Measurements from ENCODE around the gene AMOT.

Gene AMOT

DNA sequence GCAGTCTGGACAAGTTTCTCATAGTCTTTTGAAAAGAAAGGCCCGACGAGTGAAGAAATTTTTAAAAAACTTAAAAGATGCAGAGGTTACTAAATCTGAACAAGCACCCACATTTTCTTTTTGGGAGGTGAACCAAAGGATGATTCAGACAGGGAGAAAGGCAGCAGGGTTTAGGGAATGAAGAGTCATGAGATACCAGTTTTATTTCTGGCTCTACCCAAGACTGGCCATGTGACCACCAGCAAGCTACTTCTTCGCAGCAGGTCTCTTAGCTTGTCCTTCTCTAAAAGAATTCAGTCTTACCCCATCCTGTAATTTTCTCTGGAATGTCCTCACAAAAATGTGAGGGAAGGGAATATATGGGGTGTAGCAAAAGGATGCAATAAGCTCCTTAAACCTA, 37.6 kb downstream of the AMOT start:
- DNase-seq = no peak
- TF ChIP-seq GATA1 (IDR thresholded peaks at IDR 0.05; ENCODE audit: low read depth, low read length) (no peak), POLR2A (IDR thresholded peaks at IDR 0.05; ENCODE audit: low read length) (no peak)

DNA sequence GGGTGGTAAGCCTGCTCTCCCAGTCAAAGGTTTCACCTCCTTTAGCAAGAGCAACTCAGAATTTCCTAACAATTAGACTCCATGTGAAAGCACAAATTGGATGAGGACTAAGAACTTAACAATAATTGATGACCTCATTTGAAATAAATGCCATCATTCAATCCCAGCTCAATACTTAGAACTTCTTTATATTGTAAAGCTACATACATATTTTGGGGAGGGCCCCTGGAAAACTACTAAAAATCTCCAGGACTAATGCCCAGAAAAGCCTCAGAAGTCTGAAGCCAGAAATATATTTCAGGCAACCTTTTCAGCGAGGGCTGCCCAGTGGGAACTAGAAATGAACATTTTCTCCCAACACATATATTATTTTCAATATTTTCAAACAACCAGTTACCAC, 38.1 kb downstream of the AMOT start:
- TF ChIP-seq GATA1 (IDR thresholded peaks at IDR 0.05; ENCODE audit: low read depth, low read length) (no peak), POLR2A (IDR thresholded peaks at IDR 0.05; ENCODE audit: low read length) (no peak)
- DNase-seq = no peak

GRCh38 chrX:112800971-112801775, 39.5 kb downstream of the AMOT start:
- DNase-seq = no peak
- TF ChIP-seq GATA1 (IDR thresholded peaks at IDR 0.05; ENCODE audit: low read depth, low read length) (no peak), POLR2A (IDR thresholded peaks at IDR 0.05; ENCODE audit: low read length) (no peak)

DNA sequence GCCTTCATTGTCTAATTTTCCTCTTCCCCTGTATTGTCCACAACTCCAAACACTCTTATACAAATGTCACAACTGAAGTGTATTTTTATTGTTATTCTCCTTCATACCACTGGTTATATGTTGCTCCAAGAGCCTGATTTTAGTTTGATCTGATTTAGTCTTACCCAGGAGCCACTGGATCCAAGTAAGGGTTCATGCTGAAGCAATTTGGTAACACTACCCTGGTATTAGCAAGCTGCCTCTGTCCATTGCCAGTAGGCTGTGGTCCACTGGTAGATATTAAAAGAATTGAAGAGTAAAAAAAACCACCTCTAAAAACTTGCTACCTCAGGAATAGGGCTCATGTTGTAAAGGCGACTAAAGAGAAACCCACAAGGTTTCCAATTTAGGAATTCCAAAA, 41.2 kb downstream of the AMOT start:
- DNase-seq = no peak
- no peak for TF ChIP-seq POLR2A (IDR thresholded peaks at IDR 0.05; ENCODE audit: low read length)
- TF ChIP-seq GATA1 (IDR thresholded peaks at IDR 0.05; ENCODE audit: low read depth, low read length) = no peak

DNA sequence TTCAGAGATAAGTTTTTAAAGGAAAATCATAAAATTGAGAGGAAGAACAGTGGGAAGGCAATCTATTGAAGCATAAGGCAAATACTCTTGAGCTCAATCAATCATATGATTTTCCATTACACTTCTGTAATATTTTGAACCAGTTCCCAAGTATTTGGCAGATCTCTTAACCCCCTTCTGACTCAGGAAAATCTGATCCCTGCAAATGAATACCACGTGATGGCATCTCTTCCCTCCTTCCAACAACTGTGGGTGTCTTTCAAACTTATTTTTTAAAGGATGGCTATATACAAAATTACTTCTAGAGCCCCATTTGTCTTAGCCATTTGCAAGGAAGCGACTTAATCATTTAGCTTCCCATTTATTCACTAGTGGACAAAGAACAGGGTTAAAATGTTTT, 41.9 kb downstream of the AMOT start:
- no peak for DNase-seq
- TF ChIP-seq GATA1 (IDR thresholded peaks at IDR 0.05; ENCODE audit: low read depth, low read length) = no peak
- TF ChIP-seq POLR2A (IDR thresholded peaks at IDR 0.05; ENCODE audit: low read length) = no peak

DNA sequence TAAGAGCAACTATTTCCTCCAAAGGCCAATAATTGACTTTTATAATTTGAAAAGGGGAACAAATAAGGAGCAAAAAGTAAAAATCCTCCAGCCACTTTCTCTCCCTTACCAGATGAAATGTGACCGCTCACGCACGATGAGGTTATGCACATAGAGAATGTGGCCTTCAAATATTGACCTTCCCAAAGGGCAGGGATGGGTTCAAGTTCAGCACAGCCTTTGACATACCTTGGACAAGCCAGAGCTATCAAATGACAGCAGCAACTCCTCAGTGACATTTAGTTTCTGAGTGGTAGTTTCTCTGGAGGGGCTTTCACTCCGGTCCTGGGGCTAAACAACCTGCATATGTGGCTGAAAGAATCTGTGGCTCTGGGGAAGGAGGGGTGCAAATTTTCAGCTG, 50.7 kb downstream of the AMOT start:
- TF ChIP-seq GATA1 (IDR thresholded peaks at IDR 0.05; ENCODE audit: low read depth, low read length) (no peak), POLR2A (IDR thresholded peaks at IDR 0.05; ENCODE audit: low read length) (no peak)
- no peak for DNase-seq

DNA sequence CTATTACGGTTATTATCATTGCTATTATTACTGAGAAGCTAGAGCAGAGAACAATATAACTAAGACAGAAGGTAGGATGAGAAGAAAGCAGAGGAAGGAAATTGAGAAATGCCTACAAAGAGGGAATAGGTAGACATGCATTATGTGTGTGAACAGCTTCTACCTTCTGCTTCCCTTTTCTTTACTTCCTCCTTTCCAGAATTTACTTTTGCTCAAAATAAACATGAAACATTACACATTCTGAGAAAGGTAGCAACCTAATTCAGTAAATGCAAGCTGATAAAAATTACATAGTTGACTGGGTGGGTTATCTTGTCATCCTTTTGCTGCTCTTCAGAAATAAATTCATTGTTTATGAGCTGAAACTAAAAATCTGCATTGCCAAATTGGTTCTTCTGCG, 54.6 kb downstream of the AMOT start:
- TF ChIP-seq POLR2A (IDR thresholded peaks at IDR 0.05; ENCODE audit: low read length) (no peak), GATA1 (IDR thresholded peaks at IDR 0.05; ENCODE audit: low read depth, low read length) (no peak)
- no peak for DNase-seq

GRCh38 chrX:112785344-112785743, 55.3 kb downstream of the AMOT start:
- DNase-seq = no peak
- TF ChIP-seq POLR2A (IDR thresholded peaks at IDR 0.05; ENCODE audit: low read length) = no peak
- TF ChIP-seq GATA1 (IDR thresholded peaks at IDR 0.05; ENCODE audit: low read depth, low read length) = no peak

- no peak for TF ChIP-seq GATA1 (IDR thresholded peaks at IDR 0.05; ENCODE audit: low read depth, low read length)
- no peak for TF ChIP-seq POLR2A (IDR thresholded peaks at IDR 0.05; ENCODE audit: low read length)
- no peak for DNase-seq
These were observed 55.9 kb downstream of the AMOT start for GRCh38 chrX:112784692-112785091.

GRCh38 chrX:112779139-112779538, 61.5 kb downstream of the AMOT start:
- TF ChIP-seq POLR2A (IDR thresholded peaks at IDR 0.05; ENCODE audit: low read length) (no peak), GATA1 (IDR thresholded peaks at IDR 0.05; ENCODE audit: low read depth, low read length) (no peak)
- no peak for DNase-seq

GRCh38 chrX:112774651-112775293, 65.9 kb downstream of the AMOT start:
- no peak for DNase-seq
- no peak for TF ChIP-seq GATA1 (IDR thresholded peaks at IDR 0.05; ENCODE audit: low read depth, low read length)
- TF ChIP-seq POLR2A (IDR thresholded peaks at IDR 0.05; ENCODE audit: low read length) = no peak

DNA sequence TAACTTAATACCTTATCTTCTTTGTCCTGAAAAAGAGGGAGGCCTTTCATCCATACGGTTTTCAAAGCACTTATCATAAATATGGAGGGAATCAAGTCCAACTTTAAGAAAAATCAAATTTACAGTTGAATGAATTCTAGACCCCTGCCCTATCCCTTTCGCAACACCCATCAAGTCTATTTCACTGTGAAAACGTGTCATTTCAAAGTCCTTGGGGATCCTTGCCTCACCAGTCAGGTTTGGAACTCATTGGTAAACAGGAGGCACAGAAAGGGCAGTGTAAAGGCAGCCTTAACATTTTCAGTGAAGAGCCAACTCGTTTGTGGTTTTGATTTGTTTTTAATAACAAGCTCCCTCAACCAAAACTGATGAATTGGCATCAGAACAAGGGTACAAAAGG, 66.5 kb downstream of the AMOT start:
- TF ChIP-seq GATA1 (IDR thresholded peaks at IDR 0.05; ENCODE audit: low read depth, low read length) = no peak
- TF ChIP-seq POLR2A (IDR thresholded peaks at IDR 0.05; ENCODE audit: low read length) = no peak
- DNase-seq = no peak

DNA sequence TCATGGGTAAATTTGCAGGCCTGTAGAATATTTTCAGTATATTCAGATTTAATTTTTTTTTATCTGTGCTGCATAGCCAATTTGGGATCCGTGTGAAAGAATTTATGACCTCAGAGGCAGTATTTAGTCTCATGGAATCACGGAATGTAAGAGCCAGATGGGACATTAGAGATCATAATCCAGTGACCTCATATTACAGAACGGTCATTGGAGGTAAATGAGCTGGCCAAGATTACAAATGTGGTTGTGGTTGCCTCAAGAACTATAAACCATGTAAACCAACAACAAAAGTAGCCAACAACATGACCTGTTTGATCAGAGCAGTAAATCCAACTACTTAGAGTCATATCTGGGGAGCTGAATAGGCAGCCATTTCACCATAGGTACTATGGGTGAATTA, 71.6 kb downstream of the AMOT start:
- DNase-seq = no peak
- TF ChIP-seq GATA1 (IDR thresholded peaks at IDR 0.05; ENCODE audit: low read depth, low read length) = no peak
- TF ChIP-seq POLR2A (IDR thresholded peaks at IDR 0.05; ENCODE audit: low read length) = no peak

DNA sequence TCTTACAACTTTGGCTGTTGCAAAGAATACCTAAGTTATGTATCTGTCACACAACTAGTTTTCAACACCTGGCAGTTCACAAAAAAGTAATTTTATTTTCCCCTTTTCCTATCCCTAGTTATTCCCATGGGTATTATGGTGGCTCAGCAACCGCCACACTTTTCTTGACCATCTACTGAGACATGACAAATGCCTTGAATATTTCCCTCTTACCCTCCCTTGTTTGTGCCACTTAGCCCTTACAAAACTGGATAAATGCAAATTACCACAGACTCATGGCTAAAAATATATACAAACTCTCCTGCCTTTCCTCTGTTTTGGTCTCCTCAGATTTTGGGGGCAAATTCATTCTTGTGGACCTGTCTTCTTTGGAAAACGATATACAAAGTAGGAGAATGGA, 72.1 kb downstream of the AMOT start:
- no peak for DNase-seq
- TF ChIP-seq POLR2A (IDR thresholded peaks at IDR 0.05; ENCODE audit: low read length) = no peak
- TF ChIP-seq GATA1 (IDR thresholded peaks at IDR 0.05; ENCODE audit: low read depth, low read length) = no peak

DNA sequence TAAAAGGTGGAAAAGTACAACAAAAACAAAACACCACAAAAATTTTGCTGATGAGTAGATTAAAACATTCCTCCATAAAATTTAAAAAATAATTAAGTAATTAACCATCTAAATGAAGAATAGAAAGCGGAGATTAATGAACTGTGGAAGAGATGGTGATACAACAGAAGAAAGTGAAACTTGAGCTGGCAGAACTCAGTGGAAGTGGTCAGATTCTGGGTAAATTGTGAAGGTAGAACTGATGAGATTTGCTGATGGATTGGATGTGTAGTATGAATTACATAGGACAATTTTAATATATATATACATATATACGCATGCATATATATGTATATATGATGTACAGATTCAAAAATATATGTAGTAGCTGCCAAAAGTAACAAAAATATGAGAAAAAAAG, 73.9 kb downstream of the AMOT start:
- TF ChIP-seq POLR2A (IDR thresholded peaks at IDR 0.05; ENCODE audit: low read length) = no peak
- TF ChIP-seq GATA1 (IDR thresholded peaks at IDR 0.05; ENCODE audit: low read depth, low read length) = no peak
- DNase-seq = no peak
